Skin of body (tissue), 2 donors: ENCODE data around the gene TOMM5. TPM values are rescaled to one million over a fixed set of nuclear protein-coding genes. Genes with fewer than 3 reads are reported as not detected.

Experiments used
- DNase-seq: peaks from one replicate; lab custom pipeline; 2025; lab: John Stamatoyannopoulos, UW
- total RNA-seq: library from RNA; depleted of rRNA; stranded (reverse); fragments of >200 nt; gene quantifications from one replicate; pipeline ENCODE4 v1.2.3, GENCODE V29; 2014

Gene TOMM5
- total RNA-seq = 81.3 TPM

GRCh38 chr9:37592108-37592951, at the start of gene TOMM5:
TSS of gene TOMM5 (minus strand) at chr9:37592597. CDS start at chr9:37592532, 65 bp downstream.
- peak; percentile 92 for DNase-seq

- no peak for DNase-seq
Measured at GRCh38 chr9:37641331-37641730, 48.9 kb upstream of the TOMM5 start.

GRCh38 chr9:37640246-37640645, 47.8 kb upstream of the TOMM5 start:
- DNase-seq = no peak

GRCh38 chr9:37639841-37640240, 47.4 kb upstream of the TOMM5 start:
- no peak for DNase-seq

GRCh38 chr9:37639109-37639762, 46.8 kb upstream of the TOMM5 start:
- DNase-seq = no peak

- no peak for DNase-seq
Measured at GRCh38 chr9:37636511-37637448, 44.4 kb upstream of the TOMM5 start.

- no peak for DNase-seq
Measured at GRCh38 chr9:37635808-37636207, 43.4 kb upstream of the TOMM5 start.

GRCh38 chr9:37632479-37632878, 40.1 kb upstream of the TOMM5 start:
- DNase-seq = no peak

- peak; percentile 6 for DNase-seq
Measured at GRCh38 chr9:37626708-37627292, 34.4 kb upstream of the TOMM5 start.

GRCh38 chr9:37625758-37626147, 33.4 kb upstream of the TOMM5 start:
- DNase-seq = no peak

- DNase-seq = no peak
Measured at GRCh38 chr9:37625036-37625757, 32.8 kb upstream of the TOMM5 start.

GRCh38 chr9:37624073-37624472, 31.7 kb upstream of the TOMM5 start:
- DNase-seq = no peak

- no peak for DNase-seq
Measured at GRCh38 chr9:37623267-37623666, 30.9 kb upstream of the TOMM5 start.

GRCh38 chr9:37622462-37622861, 30.1 kb upstream of the TOMM5 start:
- DNase-seq = peak; percentile 12

GRCh38 chr9:37621273-37622121, 29.1 kb upstream of the TOMM5 start:
- peak; percentile 2 for DNase-seq

GRCh38 chr9:37620396-37620795, 28.0 kb upstream of the TOMM5 start:
- DNase-seq = no peak

GRCh38 chr9:37619806-37620205, 27.4 kb upstream of the TOMM5 start:
- no peak for DNase-seq

- no peak for DNase-seq
Measured at GRCh38 chr9:37618817-37619216, 26.4 kb upstream of the TOMM5 start.

GRCh38 chr9:37617832-37618231, 25.4 kb upstream of the TOMM5 start:
- DNase-seq = no peak

GRCh38 chr9:37617161-37617560, 24.8 kb upstream of the TOMM5 start:
- no peak for DNase-seq
